Measurements from ENCODE around the gene SLC17A2. TPM values are rescaled to one million over a fixed set of nuclear protein-coding genes. Genes with fewer than 3 reads are reported as not detected.
"Not testable (repeated sequence)": the region's sequence is repeated elsewhere in the genome, so short reads cannot be mapped to it uniquely, and the experiment has no call there.

The SLC17A2 gene
- total RNA-seq, 1 donor from 2014 or later = not detected

GRCh38 chr6:25946631-25947030 is 16.1 kb upstream of the SLC17A2 start:
- ChIA-PET POLR2A (interaction anchor here (1.2 kb wide), 1 partner anchor 16 kb away, joined by 7 read pairs; the partner anchor contains the start of gene TRIM38), CTCF (no interaction called here)
- no peak for TF ChIP-seq CTCF (IDR thresholded peaks at IDR 0.05)
- ATAC-seq (ENCODE audit: low read depth) (no peak), DNase-seq (no peak)
- peaks cover 5% of the 10 kb centered on the region for H3K9me3 Mint-ChIP-seq
- H3K27ac Mint-ChIP-seq = no peak overlapping the region
- H3K27me3 Mint-ChIP-seq = no peaks in the 10 kb centered on the region
- no peak overlapping the region for H3K4me3 Mint-ChIP-seq
- peaks cover 16% of the 10 kb centered on the region for H3K4me1 Mint-ChIP-seq
- H3K36me3 Mint-ChIP-seq (ENCODE audit: low read depth) = no peaks in the 10 kb centered on the region
- intact Hi-C loops (cut with micrococcal nuclease) = no loop called here

GRCh38 chr6:25945738-25946137 is 15.2 kb upstream of the SLC17A2 start:
- H3K4me3 Mint-ChIP-seq; CTCF ChIA-PET; ATAC-seq (ENCODE audit: low read depth); H3K27ac Mint-ChIP-seq; intact Hi-C loops (cut with micrococcal nuclease); H3K9me3 Mint-ChIP-seq; DNase-seq; POLR2A ChIA-PET; H3K27me3 Mint-ChIP-seq; H3K36me3 Mint-ChIP-seq (ENCODE audit: low read depth): not testable (repeated sequence)
- H3K4me1 Mint-ChIP-seq = peaks cover 16% of the 10 kb centered on the region

GRCh38 chr6:25944688-25945574 is 14.4 kb upstream of the SLC17A2 start:
- Mint-ChIP-seq H3K27me3 (no peaks in the 10 kb centered on the region), H3K9me3 (peaks cover 5% of the 10 kb centered on the region), H3K4me1 (peaks cover 16% of the 10 kb centered on the region), H3K27ac (no peak overlapping the region), H3K4me3 (no peak overlapping the region), H3K36me3 (ENCODE audit: low read depth) (no peaks in the 10 kb centered on the region)
- DNase-seq (no peak), ATAC-seq (ENCODE audit: low read depth) (peak; percentile 50)
- ChIA-PET POLR2A (interaction anchor here (1.1 kb wide), 1 partner anchor 48 kb away, joined by 3 read pairs; no protein-coding TSS in a partner anchor), CTCF (interaction anchor here (1.1 to 2.6 kb wide), 5 partner anchors 58 to 679 kb away, joined by 3 to 12 read pairs (median 4); no protein-coding TSS in a partner anchor)
- no peak for TF ChIP-seq CTCF (IDR thresholded peaks at IDR 0.05)
- intact Hi-C loops (cut with micrococcal nuclease) = no loop called here

- Mint-ChIP-seq H3K27me3 (no peaks in the 10 kb centered on the region), H3K36me3 (ENCODE audit: low read depth) (no peaks in the 10 kb centered on the region), H3K4me1 (peaks cover 16% of the 10 kb centered on the region), H3K27ac (no peak overlapping the region), H3K4me3 (no peak overlapping the region), H3K9me3 (peaks cover 5% of the 10 kb centered on the region)
- ChIA-PET POLR2A (interaction anchor here (1.1 kb wide), 1 partner anchor 49 kb away, joined by 3 read pairs; no protein-coding TSS in a partner anchor), CTCF (interaction anchor here (1.1 to 2.6 kb wide), 6 partner anchors 59 to 678 kb away, joined by 3 to 12 read pairs (median 4); no protein-coding TSS in a partner anchor)
- no peak for TF ChIP-seq CTCF (IDR thresholded peaks at IDR 0.05)
- intact Hi-C loops (cut with micrococcal nuclease) = loop anchor here (2.0 kb wide), 1 partner anchor 721 kb away; no protein-coding TSS in a partner anchor
- ATAC-seq (ENCODE audit: low read depth) (no peak), DNase-seq (no peak)
These were observed 13.4 kb upstream of the SLC17A2 start for GRCh38 chr6:25943887-25944286.

- DNase-seq (no peak), ATAC-seq (ENCODE audit: low read depth) (peak; percentile 60)
- H3K27me3 Mint-ChIP-seq = peaks cover 6% of the 10 kb centered on the region
- no peaks in the 10 kb centered on the region for H3K36me3 Mint-ChIP-seq (ENCODE audit: low read depth)
- intact Hi-C loops (cut with micrococcal nuclease) = loop anchor here (1.0 to 2.0 kb wide), 5 partner anchors 154 to 720 kb away; no protein-coding TSS in a partner anchor
- POLR2A ChIA-PET = no interaction called here
- peaks cover 5% of the 10 kb centered on the region for H3K9me3 Mint-ChIP-seq
- CTCF ChIA-PET = interaction anchor here (1.0 to 2.6 kb wide), 6 partner anchors 60 to 677 kb away, joined by 3 to 12 read pairs (median 7); no protein-coding TSS in a partner anchor
- TF ChIP-seq CTCF (IDR thresholded peaks at IDR 0.05) = no peak
- H3K27ac Mint-ChIP-seq = no peak overlapping the region
- H3K4me1 Mint-ChIP-seq = peaks cover 16% of the 10 kb centered on the region
- H3K4me3 Mint-ChIP-seq = no peak overlapping the region
These were observed 12.2 kb upstream of the SLC17A2 start for GRCh38 chr6:25942561-25943147.

All from activated B cell treated with CpG ODN at 0.5 μM for 24 hours (primary cell).